Activated CD4-positive, alpha-beta T cell treated with anti-CD3 and anti-CD28 coated beads for 36 hours (primary cell): ENCODE data around the gene ADAM11. TPM values are rescaled to one million over a fixed set of nuclear protein-coding genes. Genes with fewer than 3 reads are reported as not detected.

ENCODE experiments used
- ATAC-seq: fragments of 200-7000 bp; cut with Tn5 transposase; one replicate; pipeline ENCODE4 v1.10.0; 2021; ENCODE audit warnings: mild to moderate bottlenecking, moderate library complexity
- CTCF ChIA-PET: fragments of 350-600 bp; sonication (Branson Sonifier 250); formaldehyde crosslinking; loops from one replicate; lab custom pipeline; 2021; ENCODE audit warnings: antibody characterized with exemption; lab: Charles Lee
- POLR2A ChIA-PET: fragments of 350-600 bp; sonication (Branson Sonifier 250); formaldehyde crosslinking; loops from one replicate; lab custom pipeline; 2021; ENCODE audit warnings: antibody characterized with exemption, inconsistent platforms; lab: Charles Lee
- DNase-seq: peaks from one replicate; pipeline ENCODE4 v3.0.0-alpha.2; 2020
- H3K27ac Mint-ChIP-seq: one replicate; pipeline ENCODE4 v1.8.0; 2021; ENCODE audit warnings: mixed read lengths
- H3K27me3 Mint-ChIP-seq: one replicate; pipeline ENCODE4 v1.8.0; 2021; ENCODE audit warnings: mixed read lengths
- H3K36me3 Mint-ChIP-seq: one replicate; pipeline ENCODE4 v1.8.0; 2021; ENCODE audit warnings: low read depth, mixed read lengths
- H3K4me1 Mint-ChIP-seq: one replicate; pipeline ENCODE4 v1.8.0; 2021; ENCODE audit warnings: mixed read lengths
- H3K4me3 Mint-ChIP-seq: one replicate; pipeline ENCODE4 v1.8.0; 2021; ENCODE audit warnings: mild to moderate bottlenecking, moderate library complexity, mixed read lengths
- H3K9me3 Mint-ChIP-seq: one replicate; pipeline ENCODE4 v1.8.0; 2021; ENCODE audit warnings: low read depth, mixed read lengths
- intact Hi-C, 2 experiments: fragments of 100-400 bp; cut with DNase I in 1 of 2; cut with micrococcal nuclease in 1 of 2; formaldehyde crosslinking; loops; one replicate each; pipeline versions ENCODE4 v1.14.2 to v1.15.1; 2022 to 2024; cut with DNase I, micrococcal nuclease
- total RNA-seq, 2 experiments: library from RNA; stranded (reverse); gene quantifications; one replicate each; pipeline ENCODE4 v1.2.3, GENCODE V29; 2021

Gene ADAM11
- total RNA-seq, 2 experiments from 2014 or later: 0.19 to 0.55 TPM

- DNase-seq (peak; percentile 18), ATAC-seq (peak; percentile 13)
- Mint-ChIP-seq H3K36me3 (no peaks in the 10 kb centered on the region), H3K4me3 (no peak overlapping the region), H3K27me3 (peaks cover 25% of the 10 kb centered on the region), H3K9me3 (no peaks in the 10 kb centered on the region), H3K27ac (no peak overlapping the region), H3K4me1 (no peaks in the 10 kb centered on the region)
- CTCF ChIA-PET: interaction anchor here (0.7 to 1.6 kb wide), 3 partner anchors 15 to 93 kb away, joined by 3 read pairs; no protein-coding TSS in a partner anchor
- intact Hi-C loops: loop anchor here in 1 of 2 experiments (5.0 kb wide), 1 partner anchor 227 kb away; no protein-coding TSS in a partner anchor
- POLR2A ChIA-PET: no interaction called here
These were observed 513 bp downstream of the ADAM11 start for GRCh38 chr17:44759086-44759915.

- ATAC-seq (no peak), DNase-seq (no peak)
- POLR2A ChIA-PET: no interaction called here
- Mint-ChIP-seq H3K27ac (no peak overlapping the region), H3K36me3 (no peaks in the 10 kb centered on the region), H3K4me1 (no peaks in the 10 kb centered on the region), H3K9me3 (no peaks in the 10 kb centered on the region), H3K27me3 (peaks cover 25% of the 10 kb centered on the region), H3K4me3 (no peak overlapping the region)
- CTCF ChIA-PET: interaction anchor here (0.7 to 1.6 kb wide), 2 partner anchors 16 to 93 kb away, joined by 3 read pairs; no protein-coding TSS in a partner anchor
- intact Hi-C loops: loop anchor here in 1 of 2 experiments (5.0 kb wide), 1 partner anchor 228 kb away; no protein-coding TSS in a partner anchor
These were observed 1.1 kb downstream of the ADAM11 start for GRCh38 chr17:44759916-44760243.

- no peak for ATAC-seq
- no peak for DNase-seq
- peaks cover 25% of the 10 kb centered on the region for H3K27me3 Mint-ChIP-seq
- no peak overlapping the region for H3K27ac Mint-ChIP-seq
- intact Hi-C loops: no loop called here
- no peak overlapping the region for H3K4me3 Mint-ChIP-seq
- CTCF ChIA-PET: interaction anchor here (1.6 kb wide), 1 partner anchor 15 kb away, joined by 3 read pairs; no protein-coding TSS in a partner anchor
- H3K36me3 Mint-ChIP-seq: no peaks in the 10 kb centered on the region
- POLR2A ChIA-PET: no interaction called here
- H3K9me3 Mint-ChIP-seq: no peaks in the 10 kb centered on the region
- no peaks in the 10 kb centered on the region for H3K4me1 Mint-ChIP-seq
These were observed 1.9 kb downstream of the ADAM11 start for GRCh38 chr17:44760474-44761308.

- no peaks in the 10 kb centered on the region for H3K36me3 Mint-ChIP-seq
- DNase-seq (no peak), ATAC-seq (no peak)
- no peaks in the 10 kb centered on the region for H3K4me1 Mint-ChIP-seq
- intact Hi-C loops: no loop called here
- POLR2A ChIA-PET: no interaction called here
- no peak overlapping the region for H3K4me3 Mint-ChIP-seq
- CTCF ChIA-PET: interaction anchor here (1.1 to 1.7 kb wide), 3 partner anchors 9 to 17 kb away, joined by 5 to 8 read pairs (median 5); no protein-coding TSS in a partner anchor
- peaks cover 32% of the 10 kb centered on the region for H3K27me3 Mint-ChIP-seq
- H3K27ac Mint-ChIP-seq: no peak overlapping the region
- no peaks in the 10 kb centered on the region for H3K9me3 Mint-ChIP-seq
These were observed 3.4 kb downstream of the ADAM11 start for GRCh38 chr17:44761932-44762810.

GRCh38 chr17:44763170-44763569 lies 4.4 kb downstream of the ADAM11 start:
- ChIA-PET CTCF (interaction anchor here (0.6 to 1.7 kb wide), 4 partner anchors 8 to 180 kb away, joined by 3 to 8 read pairs (median 5); no protein-coding TSS in a partner anchor), POLR2A (no interaction called here)
- no peak overlapping the region for H3K4me3 Mint-ChIP-seq
- DNase-seq (no peak), ATAC-seq (no peak)
- H3K9me3 Mint-ChIP-seq: no peaks in the 10 kb centered on the region
- H3K36me3 Mint-ChIP-seq: no peaks in the 10 kb centered on the region
- peaks cover 27% of the 10 kb centered on the region for H3K27me3 Mint-ChIP-seq
- H3K27ac Mint-ChIP-seq: no peak overlapping the region
- no peaks in the 10 kb centered on the region for H3K4me1 Mint-ChIP-seq
- intact Hi-C loops: no loop called here

GRCh38 chr17:44765965-44766364 lies 7.2 kb downstream of the ADAM11 start:
- no peak for ATAC-seq
- intact Hi-C loops: no loop called here

GRCh38 chr17:44766409-44767038 lies 7.7 kb downstream of the ADAM11 start:
- POLR2A ChIA-PET: no interaction called here
- H3K9me3 Mint-ChIP-seq: no peaks in the 10 kb centered on the region
- no peak overlapping the region for H3K4me3 Mint-ChIP-seq
- DNase-seq (no peak), ATAC-seq (no peak)
- no peaks in the 10 kb centered on the region for H3K4me1 Mint-ChIP-seq
- intact Hi-C loops: no loop called here
- H3K27ac Mint-ChIP-seq: no peak overlapping the region
- no peaks in the 10 kb centered on the region for H3K36me3 Mint-ChIP-seq
- H3K27me3 Mint-ChIP-seq: peaks cover 15% of the 10 kb centered on the region
- CTCF ChIA-PET: interaction anchor here (0.6 to 2.4 kb wide), 3 partner anchors 12 to 432 kb away, joined by 3 to 9 read pairs (median 3); no protein-coding TSS in a partner anchor

More at GRCh38 chr17:44765965-44766364, 7.2 kb downstream of the ADAM11 start:
- H3K27ac Mint-ChIP-seq: no peak overlapping the region
- DNase-seq: no peak
- H3K9me3 Mint-ChIP-seq: no peaks in the 10 kb centered on the region
- ChIA-PET POLR2A (no interaction called here), CTCF (interaction anchor here (0.5 to 0.8 kb wide), 2 partner anchors 30 to 32 kb away, joined by 3 read pairs; no protein-coding TSS in a partner anchor)
- no peak overlapping the region for H3K4me3 Mint-ChIP-seq
- H3K27me3 Mint-ChIP-seq: peaks cover 20% of the 10 kb centered on the region
- no peaks in the 10 kb centered on the region for H3K4me1 Mint-ChIP-seq
- no peaks in the 10 kb centered on the region for H3K36me3 Mint-ChIP-seq

- no peak for DNase-seq
- H3K27me3 Mint-ChIP-seq: peaks cover 14% of the 10 kb centered on the region
- H3K27ac Mint-ChIP-seq: no peak overlapping the region
- no peaks in the 10 kb centered on the region for H3K36me3 Mint-ChIP-seq
- no peaks in the 10 kb centered on the region for H3K9me3 Mint-ChIP-seq
- intact Hi-C loops: no loop called here
- ChIA-PET CTCF (interaction anchor here (2.4 kb wide), 1 partner anchor 11 kb away, joined by 9 read pairs; no protein-coding TSS in a partner anchor), POLR2A (no interaction called here)
- H3K4me3 Mint-ChIP-seq: no peak overlapping the region
- ATAC-seq: no peak
- no peaks in the 10 kb centered on the region for H3K4me1 Mint-ChIP-seq
These were observed 8.7 kb downstream of the ADAM11 start for GRCh38 chr17:44767493-44767892.

DNA sequence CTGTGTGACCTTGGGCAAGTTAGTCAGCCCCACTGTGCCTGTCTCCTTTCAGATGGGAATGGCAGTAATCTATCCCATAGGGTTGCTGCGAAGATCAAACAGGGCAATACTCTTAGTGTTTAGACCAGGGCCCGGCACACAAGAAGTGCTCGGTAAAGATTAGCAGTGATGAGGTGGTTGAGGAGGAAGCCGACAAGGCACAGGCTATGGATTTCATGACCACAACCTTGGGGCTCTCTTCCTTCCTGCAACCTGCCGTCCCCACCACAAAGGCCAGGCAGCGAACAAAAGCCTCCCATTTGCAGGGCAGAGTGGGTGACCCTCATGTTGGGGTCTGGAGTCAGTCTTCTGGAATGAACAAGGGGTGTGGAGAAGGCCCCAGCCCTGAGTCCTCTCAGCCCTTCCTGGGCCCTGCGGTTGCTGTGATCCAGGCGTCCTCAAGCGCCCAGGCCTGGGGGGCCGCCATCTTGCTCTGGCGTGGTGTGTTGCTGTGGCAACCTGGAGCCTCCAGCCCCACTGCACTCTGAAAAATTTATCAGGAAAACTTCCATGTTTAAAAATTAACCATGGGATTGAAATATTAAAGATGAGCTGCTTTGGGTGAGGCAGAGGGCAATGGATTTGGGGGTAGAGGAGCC lies 9.8 kb downstream of the ADAM11 start:
- intact Hi-C loops: no loop called here
- DNase-seq (no peak), ATAC-seq (no peak)
- no peak overlapping the region for H3K4me3 Mint-ChIP-seq
- H3K4me1 Mint-ChIP-seq: no peaks in the 10 kb centered on the region
- no peaks in the 10 kb centered on the region for H3K36me3 Mint-ChIP-seq
- H3K27ac Mint-ChIP-seq: no peak overlapping the region
- H3K9me3 Mint-ChIP-seq: no peaks in the 10 kb centered on the region
- H3K27me3 Mint-ChIP-seq: peaks cover 14% of the 10 kb centered on the region
- CTCF ChIA-PET: interaction anchor here (2.4 kb wide), 1 partner anchor 10 kb away, joined by 9 read pairs; no protein-coding TSS in a partner anchor
- POLR2A ChIA-PET: no interaction called here

DNA sequence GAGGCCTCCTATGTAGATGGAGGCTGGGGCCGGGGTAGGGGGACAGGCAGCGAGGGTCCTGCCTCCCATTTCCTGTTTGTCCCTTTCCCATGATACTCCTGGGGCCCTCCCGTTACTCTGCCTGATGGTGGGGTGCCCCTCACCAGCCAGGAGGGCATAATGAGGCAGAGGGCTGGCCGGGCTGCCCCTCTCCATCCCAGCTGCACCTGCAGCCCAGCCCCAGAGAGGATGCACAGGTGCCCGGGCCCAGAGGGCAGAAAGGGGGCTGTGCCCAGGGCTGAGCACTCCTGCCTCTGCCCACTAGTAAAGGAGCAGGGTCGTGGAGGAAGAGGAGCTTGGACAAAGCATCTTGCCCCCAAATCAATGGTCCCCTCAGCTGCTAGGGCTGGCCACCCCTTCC lies 10.4 kb downstream of the ADAM11 start:
- no peak for DNase-seq
- ChIA-PET CTCF (no interaction called here), POLR2A (no interaction called here)
- Mint-ChIP-seq H3K9me3 (no peaks in the 10 kb centered on the region), H3K27ac (no peak overlapping the region), H3K4me3 (no peak overlapping the region), H3K36me3 (no peaks in the 10 kb centered on the region), H3K27me3 (peaks cover 14% of the 10 kb centered on the region), H3K4me1 (no peaks in the 10 kb centered on the region)
- no peak for ATAC-seq
- intact Hi-C loops: no loop called here
